ENCODE data around the gene NAGA. TPM values are rescaled to one million over a fixed set of nuclear protein-coding genes. Genes with fewer than 3 reads are reported as not detected.

The NAGA gene
- total RNA-seq, 3 donors from 2014 or later (not counting 1 experiment from before 2014, with no cell fraction given) = 12.8 to 15.7 (median 14.2) TPM

- Histone ChIP-seq H3K27me3 (ENCODE audit: control insufficient read depth, insufficient read depth, low read length) (no peaks in the 10 kb centered on the region), H3K4me3 (ENCODE audit: low read length) (no peak overlapping the region), H3K36me3 (ENCODE audit: control insufficient read depth, insufficient read depth, low read length) (no peaks in the 10 kb centered on the region), H3K4me1 (ENCODE audit: control insufficient read depth, insufficient read depth, low read length) (no peaks in the 10 kb centered on the region), H3K9me3 (ENCODE audit: control insufficient read depth, insufficient read depth, low read length) (peaks cover 7% of the 10 kb centered on the region), H3K27ac (ENCODE audit: low read length) (no peak overlapping the region)
- H3K36me3 Mint-ChIP-seq = no peaks in the 10 kb centered on the region
- DNase-seq (no peak), ATAC-seq (no peak)
- no peak overlapping the region for H3K27ac Mint-ChIP-seq
- H3K4me1 Mint-ChIP-seq = peaks cover 0 to 4% of the 10 kb centered on the region in 2 donors
- intact Hi-C loops (cut with micrococcal nuclease) = no loop called here
- 96% methylated on average over 5 of the region's 5 CpGs for WGBS (ENCODE audit: insufficient coverage)
- no peak overlapping the region for H3K4me3 Mint-ChIP-seq
- no peaks in the 10 kb centered on the region for H3K27me3 Mint-ChIP-seq (ENCODE audit: low read depth in 2 of 2)
- TF ChIP-seq CTCF (IDR thresholded peaks at IDR 0.05) = no peak
- H3K9me3 Mint-ChIP-seq = peaks cover 0 to 3% of the 10 kb centered on the region in 2 donors
Observed at GRCh38 chr22:42033263-42034181, 37.1 kb downstream of the NAGA start.

- Histone ChIP-seq H3K4me1 (ENCODE audit: control insufficient read depth, insufficient read depth, low read length) (no peaks in the 10 kb centered on the region), H3K9me3 (ENCODE audit: control insufficient read depth, insufficient read depth, low read length) (no peaks in the 10 kb centered on the region), H3K27me3 (ENCODE audit: control insufficient read depth, insufficient read depth, low read length) (no peaks in the 10 kb centered on the region), H3K36me3 (ENCODE audit: control insufficient read depth, insufficient read depth, low read length) (no peaks in the 10 kb centered on the region), H3K27ac (ENCODE audit: low read length) (no peak overlapping the region), H3K4me3 (ENCODE audit: low read length) (no peak overlapping the region)
- 94% methylated on average over 10 of the region's 10 CpGs for WGBS (ENCODE audit: insufficient coverage)
- DNase-seq (no peak), ATAC-seq (no peak)
- H3K9me3 Mint-ChIP-seq = no peaks in the 10 kb centered on the region
- no peak overlapping the region for H3K4me3 Mint-ChIP-seq
- H3K27me3 Mint-ChIP-seq (ENCODE audit: low read depth in 2 of 2) = no peaks in the 10 kb centered on the region
- H3K36me3 Mint-ChIP-seq = no peaks in the 10 kb centered on the region
- no peak for TF ChIP-seq CTCF (IDR thresholded peaks at IDR 0.05)
- H3K27ac Mint-ChIP-seq = no peak overlapping the region
- peaks cover 0 to 4% of the 10 kb centered on the region in 2 donors for H3K4me1 Mint-ChIP-seq
- intact Hi-C loops (cut with micrococcal nuclease) = no loop called here
Observed at GRCh38 chr22:42026705-42027104, 43.9 kb downstream of the NAGA start.

- no peak overlapping the region for H3K27ac Mint-ChIP-seq
- H3K4me1 Mint-ChIP-seq = peaks cover 0 to 4% of the 10 kb centered on the region in 2 donors
- ATAC-seq (no peak), DNase-seq (no peak)
- no peaks in the 10 kb centered on the region for H3K27me3 Mint-ChIP-seq (ENCODE audit: low read depth in 2 of 2)
- intact Hi-C loops (cut with micrococcal nuclease) = no loop called here
- no peaks in the 10 kb centered on the region for H3K27me3 ChIP-seq (ENCODE audit: control insufficient read depth, insufficient read depth, low read length)
- no peak overlapping the region for H3K4me3 Mint-ChIP-seq
- no peaks in the 10 kb centered on the region for H3K36me3 Mint-ChIP-seq
- no peaks in the 10 kb centered on the region for H3K36me3 ChIP-seq (ENCODE audit: control insufficient read depth, insufficient read depth, low read length)
- no peak overlapping the region for H3K4me3 ChIP-seq (ENCODE audit: low read length)
- H3K27ac ChIP-seq (ENCODE audit: low read length) = no peak overlapping the region
- no peaks in the 10 kb centered on the region for H3K9me3 Mint-ChIP-seq
- TF ChIP-seq CTCF (IDR thresholded peaks at IDR 0.05) = no peak
- 100% methylated on average over 1 of the region's 1 CpG for WGBS (ENCODE audit: insufficient coverage)
- no peaks in the 10 kb centered on the region for H3K9me3 ChIP-seq (ENCODE audit: control insufficient read depth, insufficient read depth, low read length)
- H3K4me1 ChIP-seq (ENCODE audit: control insufficient read depth, insufficient read depth, low read length) = no peaks in the 10 kb centered on the region
Observed at GRCh38 chr22:42025421-42025820, 45.2 kb downstream of the NAGA start.
